Urinary bladder (tissue), 4 donors: Measurements from ENCODE around the gene EIF2B1. TPM values are rescaled to one million over a fixed set of nuclear protein-coding genes. Genes with fewer than 3 reads are reported as not detected.

ENCODE experiments used
- DNase-seq: peaks from one replicate; pipeline ENCODE4 v3.0.0-alpha.2; 2015; ENCODE audit errors: extremely low spot score
- H3K27ac ChIP-seq: one replicate; pipeline ENCODE4 v1.5.1; 2013; ENCODE audit warnings: low read depth, mild to moderate bottlenecking, moderate library complexity
- H3K36me3 ChIP-seq: one replicate; pipeline ENCODE4 v1.6.1; 2013; ENCODE audit warnings: mild to moderate bottlenecking, moderate library complexity; ENCODE audit not compliant: insufficient read depth
- H3K4me1 ChIP-seq: one replicate; pipeline ENCODE4 v1.6.1; 2013; ENCODE audit warnings: mild to moderate bottlenecking, moderate library complexity; ENCODE audit not compliant: insufficient read depth
- H3K4me3 ChIP-seq: one replicate; pipeline ENCODE4 v1.5.1; 2013; ENCODE audit warnings: low read depth, low read length
- WGBS: extraction: QIAGEN DNeasy Blood & Tissue Kit; methylation state at CpG from one replicate; pipeline ENCODE4 v1.1.7; 2013; 5-methylcytosine and 5-hydroxymethylcytosine counted together
- polyA plus RNA-seq: library from polyadenylated mRNA; stranded (reverse); fragments of 200-250 nt; gene quantifications from one replicate; pipeline ENCODE4 v1.2.3, GENCODE V29; 2013
- small RNA-seq: library from RNA; depleted of rRNA; stranded (forward); fragments of <200 nt; gene quantifications from one replicate; pipeline ENCODE3, GENCODE V24; 2014
- total RNA-seq: library from RNA; depleted of rRNA; stranded (reverse); fragments of >200 nt; gene quantifications from one replicate; pipeline ENCODE4 v1.2.3, GENCODE V29; 2014
- donor health status: healthy with polysubstance abuse.
- donor health status: healthy.

EIF2B1 gene
- total and polyA plus RNA-seq, 2 donors: 26.7 to 42.1 TPM

GRCh38 chr12:123573870-123574269 lies 59.6 kb downstream of the EIF2B1 start:
- Histone ChIP-seq H3K36me3 (no peaks in the 10 kb centered on the region), H3K4me3 (no peak overlapping the region), H3K4me1 (no peaks in the 10 kb centered on the region), H3K27ac (no peak overlapping the region)
- DNase-seq: no peak
- WGBS: 38% methylated on average over 4 of the region's 4 CpGs

- DNase-seq: no peak
- H3K36me3 ChIP-seq: no peaks in the 10 kb centered on the region
- H3K27ac ChIP-seq: no peak overlapping the region
- WGBS: 65% methylated on average over 2 of the region's 2 CpGs
- no peaks in the 10 kb centered on the region for H3K4me1 ChIP-seq
- H3K4me3 ChIP-seq: no peak overlapping the region
These were observed 61.1 kb downstream of the EIF2B1 start for GRCh38 chr12:123572391-123572790.

- H3K4me1 ChIP-seq: no peaks in the 10 kb centered on the region
- H3K27ac ChIP-seq: no peak overlapping the region
- WGBS: 23% methylated on average over 4 of the region's 4 CpGs
- DNase-seq: no peak
- H3K4me3 ChIP-seq: no peak overlapping the region
- H3K36me3 ChIP-seq: no peaks in the 10 kb centered on the region
These were observed 62.1 kb downstream of the EIF2B1 start for GRCh38 chr12:123571343-123571813.

Small RNA genes lying within 50 kb of the gene (small RNA-seq; reads per million reads assigned to genes)
- gene SNORA9B: 0.18 reads per million

Other genes starting within 250 kb of the EIF2B1 start
- 42.3 TPM for gene KMT5A, start 249.6 kb downstream of the EIF2B1 start, total RNA-seq
- gene KMT5A, start 249.6 kb downstream of the EIF2B1 start, polyA plus RNA-seq: 29.1 TPM
- gene RILPL2, start 197.0 kb downstream of the EIF2B1 start, total RNA-seq: 3.2 TPM
- 7.1 TPM for gene RILPL2, start 197.0 kb downstream of the EIF2B1 start, polyA plus RNA-seq
- 13.0 TPM for gene SNRNP35, start 175.5 kb downstream of the EIF2B1 start, total RNA-seq
- 21.9 TPM for gene SNRNP35, start 175.5 kb downstream of the EIF2B1 start, polyA plus RNA-seq
- 6.7 TPM for gene RILPL1, start 100.0 kb downstream of the EIF2B1 start, total RNA-seq
- gene RILPL1, start 100.0 kb downstream of the EIF2B1 start, polyA plus RNA-seq: 26.2 TPM
- 315 TPM for gene TMED2, start 49.1 kb downstream of the EIF2B1 start, total RNA-seq
- gene TMED2, start 49.1 kb downstream of the EIF2B1 start, polyA plus RNA-seq: 147 TPM
- 15.8 TPM for gene DDX55, start 31.6 kb downstream of the EIF2B1 start, total RNA-seq
- 12.2 TPM for gene DDX55, start 31.6 kb downstream of the EIF2B1 start, polyA plus RNA-seq
- 37.3 TPM for gene GTF2H3, start 143 bp upstream of the EIF2B1 start, total RNA-seq
- gene GTF2H3, start 143 bp upstream of the EIF2B1 start, polyA plus RNA-seq: 14.7 TPM
- gene TCTN2, start 37.4 kb upstream of the EIF2B1 start, total RNA-seq: 11.8 TPM
- gene TCTN2, start 37.4 kb upstream of the EIF2B1 start, polyA plus RNA-seq: 7.8 TPM
- gene ATP6V0A2, start 78.7 kb upstream of the EIF2B1 start, total RNA-seq: 22.9 TPM
- gene ATP6V0A2, start 78.7 kb upstream of the EIF2B1 start, polyA plus RNA-seq: 6.8 TPM
- gene DNAH10, start 128.6 kb upstream of the EIF2B1 start, total RNA-seq: 0.90 TPM
- 0.14 TPM for gene DNAH10, start 128.6 kb upstream of the EIF2B1 start, polyA plus RNA-seq